Measurements from ENCODE around the gene HES5. TPM values are rescaled to one million over a fixed set of nuclear protein-coding genes. Genes with fewer than 3 reads are reported as not detected.

The HES5 gene
- total and polyA plus RNA-seq, 2 of the 13 experiments (the other 11 are each of a cell fraction or from before 2014, with no cell fraction given), result not detected

GRCh38 chr1:2575801-2576663 lies 46.0 kb upstream of the HES5 start (continued):
- no peak for TF ChIP-seq ZNF619 (CRISPR knock-in tag; IDR thresholded peaks at IDR 0.05)
- peak; percentile 80 for TF ChIP-seq GFI1 (CRISPR knock-in tag; IDR thresholded peaks at IDR 0.05; ENCODE audit: borderline replicate concordance)
- no peak for TF ChIP-seq PLRG1 (conservative IDR thresholded peaks at IDR 0.05)
- TF ChIP-seq PHF21A (CRISPR knock-in tag; IDR thresholded peaks at IDR 0.05), result peak; percentile 88
- TF ChIP-seq ZNF362 (CRISPR knock-in tag; IDR thresholded peaks at IDR 0.05; ENCODE audit: borderline replicate concordance), result peak; percentile 79; the same call in 1 of the 2 replicates
- TF ChIP-seq SALL2 (CRISPR knock-in tag; IDR thresholded peaks at IDR 0.05), result 0 out of 2 replicates have a peak, but pooled peaks have one; percentile 33
- no peak for TF ChIP-seq ZUFSP (CRISPR knock-in tag; IDR thresholded peaks at IDR 0.05; ENCODE audit: borderline replicate concordance)
- TF ChIP-seq ZC3H13 (CRISPR knock-in tag; IDR thresholded peaks at IDR 0.05), result peak; percentile 83; the same call in 1 of the 2 replicates
- TF ChIP-seq SP2 (CRISPR knock-in tag; IDR thresholded peaks at IDR 0.05), result no peak
- no peak for TF ChIP-seq ZFP41 (CRISPR knock-in tag; IDR thresholded peaks at IDR 0.05; ENCODE audit: borderline replicate concordance)
- peak; percentile 43; the same call in 1 of the 2 replicates for TF ChIP-seq SRY (CRISPR knock-in tag; IDR thresholded peaks at IDR 0.05)
- no peak for TF ChIP-seq REL (CRISPR knock-in tag; conservative IDR thresholded peaks at IDR 0.05)
- peak; percentile 62; the same call in 1 of the 2 replicates for TF ChIP-seq ZNF44 (CRISPR knock-in tag; IDR thresholded peaks at IDR 0.05)
- TF ChIP-seq ZNF605 (CRISPR knock-in tag; IDR thresholded peaks at IDR 0.05), result peak; percentile 57; the same call in 1 of the 2 replicates
- peak; percentile 46; the same call in 1 of the 2 replicates for TF ChIP-seq ZNF710 (CRISPR knock-in tag; IDR thresholded peaks at IDR 0.05; ENCODE audit: borderline replicate concordance)
- TF ChIP-seq ATM (IDR thresholded peaks at IDR 0.05; ENCODE audit: borderline replicate concordance), result no peak
- peak; percentile 43; the same call in 1 of the 2 replicates for TF ChIP-seq PHF8 (CRISPR knock-in tag; IDR thresholded peaks at IDR 0.05)
- no peak for TF ChIP-seq ZFP82 (CRISPR knock-in tag; IDR thresholded peaks at IDR 0.05; ENCODE audit: borderline replicate concordance)
- TF ChIP-seq ATF7-NPFF (CRISPR knock-in tag; IDR thresholded peaks at IDR 0.05; ENCODE audit: low read depth), result no peak
- no peak for TF ChIP-seq XRCC5 (optimal IDR thresholded peaks at IDR 0.05; ENCODE audit: low read length)
- peak; percentile 84 for TF ChIP-seq GATAD2A (CRISPR knock-in tag; IDR thresholded peaks at IDR 0.05)
- TF ChIP-seq SALL1 (CRISPR knock-in tag; IDR thresholded peaks at IDR 0.05), result peak; percentile 94
- peak; percentile 50 for TF ChIP-seq GABPB1 (CRISPR knock-in tag; IDR thresholded peaks at IDR 0.05)

Data from HepG2 (cell line).